HepG2 (cell line): ENCODE data around the gene BBC3. TPM values are rescaled to one million over a fixed set of nuclear protein-coding genes. Genes with fewer than 3 reads are reported as not detected.

Experiments
- CBFB ChIP-seq: sonication (generic); formaldehyde crosslinking; IDR thresholded peaks from 2 replicates; pipeline ENCODE4 v1.4.0; 2020; ENCODE audit warnings: missing genetic modification reagents
- CEBPZ ChIP-seq: IDR thresholded peaks from 2 replicates; pipeline ENCODE4 v1.6.1; 2012; ENCODE audit warnings: low read length, improper control_type of control experiment
- DBP ChIP-seq: sonication (generic); formaldehyde crosslinking; IDR thresholded peaks from 2 replicates; pipeline ENCODE4 v1.4.0; 2020; ENCODE audit warnings: missing genetic modification reagents; ENCODE audit errors: not compliant biosample characterization
- EHMT2 ChIP-seq: fragments of 200-600 bp; sonication (generic); IDR thresholded peaks from 2 replicates; pipeline ENCODE4 v1.7.0; 2017; ENCODE audit warnings: antibody characterized with exemption, low read depth, low read length, borderline replicate concordance
- FOXP4 ChIP-seq: sonication (generic); formaldehyde crosslinking; IDR thresholded peaks from 2 replicates; pipeline ENCODE4 v1.4.0; 2020; ENCODE audit warnings: missing genetic modification reagents
- KAT7 ChIP-seq: IDR thresholded peaks from 2 replicates; pipeline ENCODE4 v1.6.1; 2018; ENCODE audit warnings: borderline replicate concordance, missing compliant biosample characterization
- MIER2 ChIP-seq: IDR thresholded peaks from 2 replicates; pipeline ENCODE4 v1.6.1; 2016; ENCODE audit warnings: missing biosample characterization, missing genetic modification reagents
- NR1H2 ChIP-seq: sonication (generic); formaldehyde crosslinking; IDR thresholded peaks from 2 replicates; pipeline ENCODE4 v1.8.1; 2022; ENCODE audit warnings: low read depth, missing genetic modification reagents, borderline replicate concordance
- RXRB ChIP-seq: IDR thresholded peaks from 2 replicates; pipeline ENCODE4 v1.6.1; 2016; ENCODE audit warnings: borderline replicate concordance, missing genetic modification reagents, missing compliant biosample characterization
- TIGD3 ChIP-seq: sonication (generic); formaldehyde crosslinking; IDR thresholded peaks from 2 replicates; pipeline ENCODE4 v1.5.1; 2020; ENCODE audit warnings: mild to moderate bottlenecking, missing genetic modification reagents, borderline replicate concordance
- ZBTB43 ChIP-seq: sonication (generic); formaldehyde crosslinking; conservative IDR thresholded peaks from 2 replicates; pipeline ENCODE4 v1.4.0; 2020; ENCODE audit warnings: missing genetic modification reagents
- ZNF12 ChIP-seq: sonication (generic); formaldehyde crosslinking; IDR thresholded peaks from 2 replicates; pipeline ENCODE4 v1.5.0; 2020; ENCODE audit warnings: missing genetic modification reagents
- ZNF276 ChIP-seq: sonication (generic); formaldehyde crosslinking; IDR thresholded peaks from 2 replicates; pipeline ENCODE4 v1.4.0; 2020; ENCODE audit warnings: mild to moderate bottlenecking, low read depth, missing genetic modification reagents
- ZNF333 ChIP-seq: sonication (generic); formaldehyde crosslinking; IDR thresholded peaks from 2 replicates; pipeline ENCODE4 v1.4.0; 2020; ENCODE audit warnings: mild to moderate bottlenecking, missing genetic modification reagents, borderline replicate concordance
- ZNF615 ChIP-seq: sonication (generic); formaldehyde crosslinking; IDR thresholded peaks from 2 replicates; pipeline ENCODE4 v1.5.0; 2020; ENCODE audit warnings: mild to moderate bottlenecking, missing genetic modification reagents, borderline replicate concordance
- ZNF75D ChIP-seq: sonication (generic); formaldehyde crosslinking; IDR thresholded peaks from 2 replicates; pipeline ENCODE4 v1.8.1; 2023; ENCODE audit warnings: missing genetic modification reagents, mild to moderate bottlenecking, borderline replicate concordance
- ZNF766 ChIP-seq: sonication (generic); formaldehyde crosslinking; IDR thresholded peaks from 2 replicates; pipeline ENCODE4 v1.5.0; 2020; ENCODE audit warnings: missing genetic modification reagents, borderline replicate concordance
- polyA plus RNA-seq, 8 experiments: library from polyadenylated mRNA; depleted of rRNA in 3 of 8; stranded (reverse) in 7 of 8; unstranded in 1 of 8; fragments of >200 nt; fragmentation: Illumina TruSeq in 4 of 8; extraction: Trizol in 4 of 8; gene quantifications; 2 replicates each; pipeline versions ENCODE4 v1.2.1 to v1.2.3, GENCODE V29; 2011 to 2016; ENCODE audit warnings: low read depth in 4 of 8, missing spikeins in 1 of 8, mixed read lengths in 1 of 8; ENCODE audit not compliant: insufficient read depth in 1 of 8
- total RNA-seq, 5 experiments: library from RNA; depleted of rRNA; stranded (reverse); fragments of >200 nt; fragmentation: Illumina TruSeq; extraction: Trizol; gene quantifications; 2 replicates each; pipeline ENCODE4 v1.2.3, GENCODE V29; 2016; ENCODE audit warnings: low read depth in 1 of 5

The BBC3 gene
- total and polyA plus RNA-seq, 2 of the 13 experiments (the other 11 are each of a cell fraction or from before 2014, with no cell fraction given) = 6.1 to 8.8 TPM

- TF ChIP-seq RXRB = no peak
- TF ChIP-seq CEBPZ = no peak
- TF ChIP-seq ZNF766 (CRISPR knock-in tag) = no peak
- no peak for TF ChIP-seq EHMT2
- no peak for TF ChIP-seq NR1H2 (CRISPR knock-in tag)
- no peak for TF ChIP-seq DBP (CRISPR knock-in tag)
- TF ChIP-seq ZNF75D = no peak
- no peak for TF ChIP-seq TIGD3
- TF ChIP-seq MIER2 = peak; percentile 89; the same call in 1 of the 2 replicates
- TF ChIP-seq ZBTB43 (CRISPR knock-in tag) = peak; percentile 99
- peak; percentile 23; the same call in 1 of the 2 replicates for TF ChIP-seq ZNF276 (CRISPR knock-in tag)
- peak; percentile 52 for TF ChIP-seq CBFB (CRISPR knock-in tag)
- TF ChIP-seq ZNF12 (CRISPR knock-in tag) = no peak
- no peak for TF ChIP-seq ZNF615
- TF ChIP-seq FOXP4 = peak; percentile 71; the same call in 1 of the 2 replicates
- no peak for TF ChIP-seq KAT7 (CRISPR knock-in tag)
- peak; percentile 65; the same call in 1 of the 2 replicates for TF ChIP-seq ZNF333
These were observed 436 bp upstream of the BBC3 start (continued) for GRCh38 chr19:47231215-47232054.
